HG02678 (cell line): ENCODE measurements around the gene SPATA31D4.

Experiments
- ATAC-seq: cut with Tn5 transposase; IDR thresholded peaks from one replicate; pipeline ENCODE4 v1.9.1; 2021; ENCODE audit warnings: mild to moderate bottlenecking, moderate library complexity; ENCODE audit not compliant: unreplicated experiment

SPATA31D4 gene

GRCh38 chr9:81964218-81965171 lies 36.3 kb downstream of the SPATA31D4 start:
- no peak for ATAC-seq

GRCh38 chr9:81968026-81968425 lies 39.8 kb downstream of the SPATA31D4 start:
- no peak for ATAC-seq

GRCh38 chr9:81969971-81970370 lies 41.7 kb downstream of the SPATA31D4 start:
- ATAC-seq, result no peak

GRCh38 chr9:81971727-81972126 lies 43.5 kb downstream of the SPATA31D4 start:
- no peak for ATAC-seq

- no peak for ATAC-seq
These were observed 46.5 kb downstream of the SPATA31D4 start for GRCh38 chr9:81974764-81975163.

- no peak for ATAC-seq
These were observed 48.1 kb downstream of the SPATA31D4 start for GRCh38 chr9:81976351-81976750.

- ATAC-seq, result peak; percentile 81
These were observed 51.0 kb downstream of the SPATA31D4 start for GRCh38 chr9:81979196-81979595.

GRCh38 chr9:81980568-81980967 lies 52.3 kb downstream of the SPATA31D4 start:
- ATAC-seq, result no peak

GRCh38 chr9:81981883-81982282 lies 53.7 kb downstream of the SPATA31D4 start:
- no peak for ATAC-seq
